ENCODE data around the gene CRYGN.

CRYGN gene

DNA sequence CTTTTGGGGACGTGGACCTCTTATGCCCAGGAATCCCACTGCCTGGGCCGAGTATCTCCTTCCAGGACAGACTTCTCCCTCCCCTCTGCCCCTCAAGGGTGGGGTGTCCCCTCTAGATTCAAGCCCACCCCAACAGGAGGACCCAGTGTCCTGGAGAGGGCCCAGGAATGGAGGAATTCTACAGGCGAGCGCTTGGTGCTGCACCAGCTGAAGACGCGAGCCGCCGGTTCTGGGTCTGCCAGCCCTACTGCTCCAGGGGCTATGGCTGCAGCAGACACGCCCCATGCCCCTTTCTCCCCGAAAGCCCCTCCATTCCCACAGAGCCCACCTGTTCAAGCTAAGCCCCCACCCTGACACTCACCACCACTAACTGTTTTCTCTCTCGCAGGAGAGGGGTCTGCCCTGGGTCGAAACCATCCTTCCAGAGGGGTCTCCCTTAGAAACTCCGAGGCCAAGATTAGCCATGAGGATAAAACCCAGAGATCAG is 8.6 kb downstream of the CRYGN start:
- TF ChIP-seq, protein P1, sequence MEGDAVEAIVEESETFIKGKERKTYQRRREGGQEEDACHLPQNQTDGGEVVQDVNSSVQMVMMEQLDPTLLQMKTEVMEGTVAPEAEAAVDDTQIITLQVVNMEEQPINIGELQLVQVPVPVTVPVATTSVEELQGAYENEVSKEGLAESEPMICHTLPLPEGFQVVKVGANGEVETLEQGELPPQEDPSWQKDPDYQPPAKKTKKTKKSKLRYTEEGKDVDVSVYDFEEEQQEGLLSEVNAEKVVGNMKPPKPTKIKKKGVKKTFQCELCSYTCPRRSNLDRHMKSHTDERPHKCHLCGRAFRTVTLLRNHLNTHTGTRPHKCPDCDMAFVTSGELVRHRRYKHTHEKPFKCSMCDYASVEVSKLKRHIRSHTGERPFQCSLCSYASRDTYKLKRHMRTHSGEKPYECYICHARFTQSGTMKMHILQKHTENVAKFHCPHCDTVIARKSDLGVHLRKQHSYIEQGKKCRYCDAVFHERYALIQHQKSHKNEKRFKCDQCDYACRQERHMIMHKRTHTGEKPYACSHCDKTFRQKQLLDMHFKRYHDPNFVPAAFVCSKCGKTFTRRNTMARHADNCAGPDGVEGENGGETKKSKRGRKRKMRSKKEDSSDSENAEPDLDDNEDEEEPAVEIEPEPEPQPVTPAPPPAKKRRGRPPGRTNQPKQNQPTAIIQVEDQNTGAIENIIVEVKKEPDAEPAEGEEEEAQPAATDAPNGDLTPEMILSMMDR (IDR thresholded peaks at IDR 0.05; ENCODE audit: insufficient read depth, low read depth, low read length, missing control alignments): no peak
- no peak for DNase-seq (ENCODE audit: low read depth)
- H3K4me3 ChIP-seq (ENCODE audit: low read depth, low read length): no peak overlapping the region

GRCh38 chr7:151430391-151431205 is 9.3 kb downstream of the CRYGN start:
- H3K4me3 ChIP-seq (ENCODE audit: low read depth, low read length): no peak overlapping the region
- no peak for DNase-seq (ENCODE audit: low read depth)
- TF ChIP-seq, protein P1 (IDR thresholded peaks at IDR 0.05; ENCODE audit: insufficient read depth, low read depth, low read length, missing control alignments): no peak

GRCh38 chr7:151429560-151430331 is 10.2 kb downstream of the CRYGN start:
- TF ChIP-seq, protein P1 (IDR thresholded peaks at IDR 0.05; ENCODE audit: insufficient read depth, low read depth, low read length, missing control alignments): no peak
- H3K4me3 ChIP-seq (ENCODE audit: low read depth, low read length): no peak overlapping the region
- DNase-seq (ENCODE audit: low read depth): peak; percentile 80

GRCh38 chr7:151429237-151429559 is 10.7 kb downstream of the CRYGN start:
- no peak overlapping the region for H3K4me3 ChIP-seq (ENCODE audit: low read depth, low read length)
- peak; percentile 21 for DNase-seq (ENCODE audit: low read depth)
- TF ChIP-seq, protein P1 (IDR thresholded peaks at IDR 0.05; ENCODE audit: insufficient read depth, low read depth, low read length, missing control alignments): no peak

- TF ChIP-seq, protein P1 (IDR thresholded peaks at IDR 0.05; ENCODE audit: insufficient read depth, low read depth, low read length, missing control alignments): no peak
- no peak for DNase-seq (ENCODE audit: low read depth)
- no peak overlapping the region for H3K4me3 ChIP-seq (ENCODE audit: low read depth, low read length)
Observed at GRCh38 chr7:151428378-151429236, 11.3 kb downstream of the CRYGN start.

GRCh38 chr7:151427705-151428377 is 12.1 kb downstream of the CRYGN start:
- TF ChIP-seq, protein P1 (IDR thresholded peaks at IDR 0.05; ENCODE audit: insufficient read depth, low read depth, low read length, missing control alignments): no peak
- no peak for DNase-seq (ENCODE audit: low read depth)
- no peak overlapping the region for H3K4me3 ChIP-seq (ENCODE audit: low read depth, low read length)
